Measurements from ENCODE around the gene BLTP3A. TPM values are rescaled to one million over a fixed set of nuclear protein-coding genes. Genes with fewer than 3 reads are reported as not detected.

The BLTP3A gene
- total and polyA plus RNA-seq, 10 of the 15 experiments (the other 5 are each of a cell fraction or from before 2014, with no cell fraction given) = 2.7 to 16.7 (median 9.9) TPM

DNA sequence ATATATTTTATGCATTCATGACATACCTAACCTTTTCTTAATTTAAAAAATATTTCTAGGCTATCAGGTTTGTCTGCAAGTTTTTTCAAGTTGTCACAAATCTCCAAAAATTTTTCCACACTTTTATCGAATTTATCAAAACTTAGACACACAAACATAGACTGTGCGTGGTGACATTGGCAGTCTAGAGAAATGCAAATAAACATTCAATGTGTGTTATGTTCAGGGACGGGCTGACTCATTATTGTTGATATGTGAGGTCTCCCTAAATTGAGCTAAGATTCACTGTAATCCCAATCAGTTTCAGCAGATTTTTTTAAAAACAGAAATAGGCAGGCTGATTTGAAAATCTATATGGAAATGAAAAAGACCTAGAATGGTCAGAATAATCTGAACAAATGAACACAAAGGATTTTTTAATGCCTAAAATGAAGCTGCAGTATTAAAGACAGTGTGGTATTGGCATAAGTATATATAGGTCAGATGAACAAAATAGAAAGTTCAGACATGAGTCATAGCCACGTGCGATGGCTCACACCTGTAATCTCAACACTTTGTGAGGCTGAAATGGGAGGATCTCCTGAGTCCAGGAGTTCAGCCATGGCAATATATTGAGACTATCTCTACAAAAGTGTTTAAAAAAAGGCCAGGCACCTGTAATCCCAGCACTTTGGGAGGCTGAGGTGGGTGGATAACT, 19.2 kb downstream of the BLTP3A start:
- SMC1A ChIA-PET (ENCODE audit: uncharacterized antibody, unreplicated experiment) = interaction anchor here (0.7 to 2.6 kb wide), 6 partner anchors 10 to 129 kb away, joined by 3 to 9 read pairs (median 6); partner anchors contain the start of gene BLTP3A
- Histone ChIP-seq H3K79me2 (ENCODE audit: control insufficient read depth, insufficient read depth, low read length) (peaks cover 52% of the 10 kb centered on the region), H2AFZ (ENCODE audit: control insufficient read depth, low read depth, low read length) (no peak overlapping the region; the same call in 1 of the 2 replicates), H3K4me3 (no peak overlapping the region; the same call in 1 of the 2 replicates), H3K4me2 (ENCODE audit: control insufficient read depth, insufficient read depth) (peak overlapping the region; percentile 71), H3K27ac (ENCODE audit: control insufficient read depth, insufficient read depth) (peak overlapping the region; percentile 79), H4K20me1 (ENCODE audit: control insufficient read depth, insufficient read depth) (no peaks in the 10 kb centered on the region), H3K4me1 (ENCODE audit: control insufficient read depth, insufficient read depth, low read length) (peaks cover 33% of the 10 kb centered on the region), H3K36me3 (ENCODE audit: control insufficient read depth in 2 of 2, insufficient read depth in 2 of 2, low read length in 1 of 2) (no peaks in the 10 kb centered on the region), H3K9ac (ENCODE audit: control insufficient read depth, insufficient read depth, low read length) (no peak overlapping the region; the same call in 1 of the 2 replicates), H3K27me3 (replicated peaks in 1 of 2; ENCODE audit: control insufficient read depth in 2 of 2, insufficient read depth in 2 of 2, low read length in 1 of 2) (no peaks in the 10 kb centered on the region), H3K9me3 (replicated peaks; ENCODE audit: control insufficient read depth, insufficient read depth, low read length) (no peaks in the 10 kb centered on the region)
- peak; percentile 84 for DNase-seq (ENCODE audit: low read depth, low spot score)
- intact Hi-C loops (cut with micrococcal nuclease; ENCODE audit: unreplicated experiment) = loop anchor here (5.0 kb wide), 1 partner anchor 114 kb away; the partner anchor contains the start of gene ILRUN
- RAD21 ChIA-PET (ENCODE audit: unreplicated experiment) = interaction anchor here (0.7 to 1.6 kb wide), 3 partner anchors 19 to 171 kb away, joined by 3 to 7 read pairs (median 4); partner anchors contain the start of gene BLTP3A
- POLR2A ChIA-PET = interaction anchor here (1.0 to 1.3 kb wide), 3 partner anchors 18 to 134 kb away, joined by 3 to 5 read pairs (median 3); no protein-coding TSS in a partner anchor
- CTCF ChIA-PET = interaction anchor here (1.0 to 1.7 kb wide), 7 partner anchors 9 to 351 kb away, joined by 4 to 6 read pairs (median 5); partner anchors contain the start of gene ANKS1A
- peak; percentile 99 for ATAC-seq
- in situ Hi-C loops (cut with MboI) = no loop called here
- WGBS (ENCODE audit: insufficient coverage, insufficient replicate concordance, low lambda C conversion rate, missing lambda C conversion rate) = 0% methylated on average over 5 of the region's 5 CpGs
- TSS peak; percentile 47 for BruUV-seq (replicated peaks)
- FAIRE-seq = peak; percentile 95
- TF ChIP-seq TBL1XR1 (IDR thresholded peaks at IDR 0.05; ENCODE audit: low read depth, low read length) (peak; percentile 55; the same call in 1 of the 2 replicates), CHD4 (IDR thresholded peaks at IDR 0.05) (0 out of 2 replicates have a peak, but pooled peaks have one; percentile 60), IKZF2 (IDR thresholded peaks at IDR 0.05) (peak; percentile 57 to 74; a peak in 3 of 4 replicates), PKNOX1 (IDR thresholded peaks at IDR 0.05) (no peak), TAF1 (IDR thresholded peaks at IDR 0.05; ENCODE audit: borderline replicate concordance, low read depth, low read length) (no peak), BCL11A (IDR thresholded peaks at IDR 0.05; ENCODE audit: low read depth, low read length) (0 out of 2 replicates have a peak, but pooled peaks have one; percentile 72), RAD51 (IDR thresholded peaks at IDR 0.05) (peak; percentile 73), RELA (IDR thresholded peaks at IDR 0.05; ENCODE audit: borderline replicate concordance, partially characterized antibody) (no peak), CREM (IDR thresholded peaks at IDR 0.05; ENCODE audit: low read depth) (peak; percentile 75), GATAD2B (conservative IDR thresholded peaks at IDR 0.05; ENCODE audit: low read depth) (0 out of 2 replicates have a peak, but pooled peaks have one; percentile 32), RELB (IDR thresholded peaks at IDR 0.05; ENCODE audit: low read depth) (peak; percentile 50; the same call in 1 of the 2 replicates), RCOR1 (conservative IDR thresholded peaks at IDR 0.05; ENCODE audit: low read depth, low read length) (no peak), NR2C1 (IDR thresholded peaks at IDR 0.05) (peak; percentile 34; the same call in 1 of the 2 replicates), NFIC (IDR thresholded peaks at IDR 0.05; ENCODE audit: low read depth, low read length) (peak; percentile 93), STAT3 (IDR thresholded peaks at IDR 0.05; ENCODE audit: low read depth, low read length) (0 out of 2 replicates have a peak, but pooled peaks have one; percentile 35)
- TF ChIP-seq, protein P1, sequence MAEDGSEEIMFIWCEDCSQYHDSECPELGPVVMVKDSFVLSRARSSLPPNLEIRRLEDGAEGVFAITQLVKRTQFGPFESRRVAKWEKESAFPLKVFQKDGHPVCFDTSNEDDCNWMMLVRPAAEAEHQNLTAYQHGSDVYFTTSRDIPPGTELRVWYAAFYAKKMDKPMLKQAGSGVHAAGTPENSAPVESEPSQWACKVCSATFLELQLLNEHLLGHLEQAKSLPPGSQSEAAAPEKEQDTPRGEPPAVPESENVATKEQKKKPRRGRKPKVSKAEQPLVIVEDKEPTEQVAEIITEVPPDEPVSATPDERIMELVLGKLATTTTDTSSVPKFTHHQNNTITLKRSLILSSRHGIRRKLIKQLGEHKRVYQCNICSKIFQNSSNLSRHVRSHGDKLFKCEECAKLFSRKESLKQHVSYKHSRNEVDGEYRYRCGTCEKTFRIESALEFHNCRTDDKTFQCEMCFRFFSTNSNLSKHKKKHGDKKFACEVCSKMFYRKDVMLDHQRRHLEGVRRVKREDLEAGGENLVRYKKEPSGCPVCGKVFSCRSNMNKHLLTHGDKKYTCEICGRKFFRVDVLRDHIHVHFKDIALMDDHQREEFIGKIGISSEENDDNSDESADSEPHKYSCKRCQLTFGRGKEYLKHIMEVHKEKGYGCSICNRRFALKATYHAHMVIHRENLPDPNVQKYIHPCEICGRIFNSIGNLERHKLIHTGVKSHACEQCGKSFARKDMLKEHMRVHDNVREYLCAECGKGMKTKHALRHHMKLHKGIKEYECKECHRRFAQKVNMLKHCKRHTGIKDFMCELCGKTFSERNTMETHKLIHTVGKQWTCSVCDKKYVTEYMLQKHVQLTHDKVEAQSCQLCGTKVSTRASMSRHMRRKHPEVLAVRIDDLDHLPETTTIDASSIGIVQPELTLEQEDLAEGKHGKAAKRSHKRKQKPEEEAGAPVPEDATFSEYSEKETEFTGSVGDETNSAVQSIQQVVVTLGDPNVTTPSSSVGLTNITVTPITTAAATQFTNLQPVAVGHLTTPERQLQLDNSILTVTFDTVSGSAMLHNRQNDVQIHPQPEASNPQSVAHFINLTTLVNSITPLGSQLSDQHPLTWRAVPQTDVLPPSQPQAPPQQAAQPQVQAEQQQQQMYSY (CRISPR knock-in tag; IDR thresholded peaks at IDR 0.05) = no peak

Measured in GM12878 (cell line).